ENCODE results near the gene MAP3K1.

- TF ChIP-seq POLR2AphosphoS5 (IDR thresholded peaks at IDR 0.05; ENCODE audit: low read depth, low read length), result no peak
- TF ChIP-seq TAF1 (IDR thresholded peaks at IDR 0.05; ENCODE audit: borderline replicate concordance, insufficient read depth, low read length), result no peak
Measured at GRCh38 chr5:56850423-56850822, 35.1 kb downstream of the MAP3K1 start.

Measured in PFSK-1 (cell line).